ENCODE data around the gene GGA3.

The GGA3 gene

DNA sequence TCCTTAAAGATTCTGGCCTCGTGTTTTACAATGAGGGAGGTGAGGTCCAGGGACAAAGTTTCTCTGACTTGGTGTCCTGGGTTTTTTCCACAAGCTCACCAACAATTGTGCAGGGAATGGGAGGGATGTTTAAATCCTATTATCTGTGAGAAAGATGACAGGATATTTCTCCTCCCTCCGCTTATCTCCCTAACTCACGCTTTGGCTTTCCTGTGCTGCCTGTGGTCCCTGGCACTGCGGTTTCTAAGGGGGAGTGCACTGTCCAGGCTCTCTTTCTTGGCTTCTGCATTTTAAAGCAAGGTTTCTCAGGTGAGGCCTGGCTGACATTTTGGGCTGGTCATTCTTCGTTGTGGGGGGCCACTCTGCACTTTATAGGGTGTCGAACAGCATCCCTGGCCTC lies 16.4 kb downstream of the GGA3 start:
- DNase-seq (ENCODE audit: low read depth): no peak

DNA sequence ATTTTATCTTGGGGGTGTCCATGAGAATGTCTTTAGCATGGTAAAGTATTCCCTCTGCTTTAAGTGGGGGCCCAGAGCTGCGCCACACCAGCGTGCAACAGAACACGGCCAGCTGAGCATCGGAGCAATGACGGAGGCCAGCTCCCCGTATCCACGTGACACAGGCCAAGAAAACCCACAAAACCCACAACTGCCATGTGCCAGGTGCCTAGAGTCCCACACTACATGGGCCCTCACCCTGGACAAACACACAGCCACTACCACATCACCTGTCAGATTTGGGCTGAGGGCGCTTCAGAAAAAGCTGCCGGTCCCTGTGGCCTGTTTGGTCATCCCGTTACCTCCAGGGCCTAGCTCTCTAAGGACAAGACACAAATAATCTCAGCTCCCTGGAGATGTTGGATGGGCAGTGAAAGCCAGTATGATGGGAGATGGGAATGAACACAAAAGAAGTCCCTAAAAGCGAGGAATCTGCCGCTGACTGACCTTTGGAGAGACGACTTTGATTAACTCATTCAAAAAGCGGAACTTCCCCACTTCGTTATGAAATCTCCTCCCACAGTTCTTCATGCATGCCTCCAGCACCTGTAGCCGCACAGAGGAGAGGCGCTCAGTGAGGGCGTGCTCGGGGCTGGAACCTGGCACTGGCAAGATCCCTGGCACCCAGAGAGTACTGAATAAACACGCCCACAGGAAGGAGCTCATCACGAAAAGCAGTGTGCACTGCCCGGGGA lies 17.1 kb downstream of the GGA3 start:
- DNase-seq (ENCODE audit: low read depth): no peak

DNA sequence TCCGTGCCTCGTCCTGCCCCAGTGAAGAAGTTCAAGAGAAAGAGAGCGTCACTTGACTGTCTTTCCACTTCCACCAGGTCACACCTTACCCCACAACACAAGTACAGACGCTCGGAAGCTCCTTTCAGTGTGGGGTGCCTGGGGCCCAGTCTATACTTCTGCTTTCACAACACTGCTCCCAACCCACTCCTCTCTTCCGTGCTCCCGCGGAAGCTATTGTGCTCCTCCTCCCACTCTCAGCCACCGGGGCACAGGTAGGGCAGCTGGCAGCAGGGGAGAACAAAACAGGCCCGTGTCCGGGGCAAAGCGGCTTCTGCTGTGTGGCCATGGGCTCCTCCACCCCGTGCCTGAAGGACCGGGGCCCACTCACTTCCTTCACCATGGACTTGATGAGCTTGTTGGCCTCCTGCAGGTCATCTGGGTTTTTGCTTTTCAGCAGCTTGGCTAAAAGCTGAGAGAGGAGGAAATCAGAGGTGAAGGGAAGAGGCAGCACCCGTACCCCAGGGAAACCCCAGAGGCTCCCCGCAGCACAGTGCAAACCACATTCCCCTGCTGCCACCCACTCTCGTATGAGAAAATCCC lies 18.9 kb downstream of the GGA3 start:
- DNase-seq (ENCODE audit: low read depth): no peak

DNA sequence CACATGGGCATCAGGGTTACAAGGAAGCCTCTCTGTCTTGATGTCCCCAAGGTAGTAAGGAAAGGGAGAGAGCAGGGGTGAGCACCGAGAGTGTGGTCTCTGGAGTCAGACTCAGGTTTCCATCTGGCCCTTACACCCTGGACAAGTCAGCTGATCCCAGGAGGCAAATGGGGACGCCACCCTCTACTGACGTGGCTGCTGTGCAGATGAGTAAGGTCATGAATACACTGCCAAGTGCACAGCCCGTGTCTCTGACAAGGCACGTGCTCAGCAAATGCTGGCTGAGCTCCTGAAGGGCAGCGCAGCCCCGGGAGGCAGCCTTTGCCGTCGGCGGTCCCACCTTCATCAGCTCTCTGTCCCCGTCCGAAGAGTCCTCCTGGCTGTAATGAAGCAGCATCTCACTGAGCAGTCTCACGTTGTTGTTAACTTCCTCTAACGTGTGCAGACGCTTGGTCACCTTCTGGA lies 19.4 kb downstream of the GGA3 start:
- peak; percentile 53 for DNase-seq (ENCODE audit: low read depth)

DNA sequence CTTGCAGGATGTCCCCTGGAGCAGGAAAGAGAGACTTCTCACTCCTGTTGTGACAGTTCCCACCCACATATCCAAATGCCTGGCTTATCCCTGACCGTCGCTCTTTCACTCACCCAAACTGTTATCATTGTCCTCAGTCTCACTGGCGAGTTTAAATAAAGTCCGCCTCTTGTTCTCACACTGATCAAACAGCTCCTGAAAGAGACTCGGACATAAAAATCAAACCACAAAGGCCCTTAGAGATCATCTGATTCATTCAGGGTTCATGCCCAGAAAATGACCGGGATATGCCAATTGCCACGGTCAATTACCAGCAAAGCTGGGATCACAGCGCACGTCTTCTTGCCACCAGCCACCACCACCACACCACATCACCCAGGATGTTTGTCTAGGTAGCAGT lies 19.9 kb downstream of the GGA3 start:
- peak; percentile 56 for DNase-seq (ENCODE audit: low read depth)

DNA sequence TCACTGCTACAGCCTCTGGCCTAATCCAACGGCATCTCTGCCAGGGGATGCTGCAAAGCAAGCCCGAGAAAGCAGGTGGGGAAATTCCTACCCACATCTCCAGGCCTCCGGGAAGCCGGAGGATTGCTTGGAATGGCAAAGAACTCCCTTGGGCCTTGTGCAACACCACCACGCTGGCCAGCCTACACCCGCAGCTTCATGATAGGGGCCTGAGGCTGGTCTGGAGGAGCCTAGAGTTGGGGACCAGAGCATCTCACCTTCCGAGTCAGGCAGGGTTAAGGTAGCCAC lies 20.3 kb downstream of the GGA3 start:
- no peak for DNase-seq (ENCODE audit: low read depth)

DNA sequence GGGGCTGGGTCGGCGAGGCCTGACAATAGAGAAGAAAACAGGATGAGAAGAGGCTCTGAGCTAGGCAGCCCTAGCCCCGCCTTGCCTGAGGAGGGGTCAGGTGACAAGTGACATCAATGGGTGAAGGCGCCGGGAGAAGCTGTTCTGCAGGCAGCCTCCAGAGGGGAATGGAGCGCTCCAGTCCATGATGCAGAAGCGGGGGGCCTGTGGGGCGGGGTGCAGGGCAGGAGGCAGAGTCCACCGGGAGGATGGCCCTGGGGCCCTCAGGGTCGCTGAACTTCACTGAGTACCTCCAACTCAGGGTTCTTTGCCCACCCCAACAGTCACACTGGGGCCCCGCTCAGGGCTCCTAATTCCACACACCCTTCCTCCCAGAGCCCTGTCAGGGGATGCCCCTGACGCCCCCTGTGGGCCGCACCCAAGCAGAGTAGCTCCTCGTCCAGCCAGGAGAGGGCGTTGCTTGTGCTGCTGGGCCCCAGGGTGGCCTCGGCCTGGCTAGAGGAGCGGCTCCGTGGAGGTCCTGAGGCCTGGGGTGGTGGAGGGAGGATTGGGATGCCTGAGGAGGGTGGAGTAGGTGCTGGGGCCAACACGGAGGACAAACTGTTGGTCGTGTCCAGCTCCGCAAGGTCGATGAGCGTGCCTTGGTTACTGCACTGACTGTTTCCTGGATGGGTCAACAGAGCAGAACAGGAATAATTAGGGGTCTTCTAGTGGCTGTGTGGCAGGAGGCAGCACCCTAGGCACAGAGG lies 20.8 kb downstream of the GGA3 start:
- no peak for DNase-seq (ENCODE audit: low read depth)

DNA sequence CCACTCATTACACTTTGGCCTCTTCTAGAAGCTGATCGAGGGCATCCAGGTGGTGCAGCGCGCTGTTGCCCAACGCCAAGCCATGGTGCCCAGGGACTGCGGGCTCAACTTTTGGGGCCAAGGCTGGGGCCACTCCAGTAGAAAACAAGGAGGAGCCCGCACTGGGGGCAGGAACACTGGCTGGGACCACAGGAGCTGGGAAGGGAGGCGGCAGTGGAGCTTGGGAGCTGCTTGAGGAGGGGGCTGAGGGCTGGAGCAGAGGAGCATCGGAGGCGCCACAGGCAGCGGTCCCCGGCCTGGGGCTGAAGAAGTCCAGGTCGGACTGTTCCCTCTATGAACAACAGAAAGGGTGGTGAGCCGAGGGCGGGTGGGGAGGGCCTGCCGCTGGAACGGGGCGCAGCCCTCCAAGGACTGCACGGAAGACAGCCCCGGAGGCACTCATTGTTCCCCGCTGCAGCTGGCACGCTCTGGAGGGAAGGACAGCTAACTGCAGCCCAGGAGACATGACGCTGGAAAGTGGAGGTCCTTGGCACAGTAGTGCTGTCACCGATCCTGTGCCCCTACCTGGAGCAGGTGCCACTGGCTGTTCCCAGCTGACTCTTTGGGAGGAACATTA lies 21.5 kb downstream of the GGA3 start:
- no peak for DNase-seq (ENCODE audit: low read depth)

DNA sequence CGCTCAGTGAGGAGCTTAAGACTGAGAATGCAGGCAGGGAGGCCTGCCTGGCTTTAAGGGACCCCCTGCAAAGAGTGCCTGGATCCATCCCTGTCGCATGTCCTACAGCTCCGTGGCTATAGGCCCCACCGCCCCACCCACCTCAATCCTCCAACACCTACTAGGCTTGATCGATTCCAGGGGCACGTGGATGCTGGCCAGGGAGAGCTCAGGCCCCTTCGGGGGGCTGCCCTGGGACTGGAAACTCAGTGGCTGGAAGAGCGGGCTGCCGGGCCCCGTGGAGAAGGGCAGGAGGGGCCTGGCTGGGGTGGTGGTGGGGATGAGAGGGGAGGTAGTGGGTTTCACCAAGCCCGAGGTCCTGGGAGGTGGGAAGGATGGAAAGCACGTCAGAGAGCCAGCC lies 22.2 kb downstream of the GGA3 start:
- no peak for DNase-seq (ENCODE audit: low read depth)

DNA sequence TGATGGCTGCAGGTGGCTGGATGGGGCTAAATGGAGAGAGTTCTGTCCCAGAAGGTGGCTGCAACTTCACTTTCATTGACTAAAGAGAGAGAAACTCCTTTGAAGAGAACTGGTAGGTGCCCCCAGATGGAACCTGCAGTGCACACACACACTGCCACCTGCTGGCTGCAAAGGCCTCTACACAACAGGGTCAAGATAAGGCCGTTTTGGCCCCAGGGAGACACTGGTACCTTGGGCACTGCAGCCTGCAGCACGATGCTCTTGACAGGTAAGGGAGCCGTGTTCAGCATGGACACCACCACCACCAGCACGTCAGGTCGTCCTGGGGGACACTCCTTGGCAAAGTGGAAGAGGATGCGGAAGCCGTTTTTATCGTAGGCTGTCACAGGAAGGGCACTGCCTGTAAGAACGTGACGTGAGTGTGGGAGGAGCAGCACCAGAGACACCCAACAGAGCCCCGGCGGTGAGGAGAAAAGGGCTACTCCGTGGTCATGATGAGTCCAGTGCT lies 22.7 kb downstream of the GGA3 start:
- DNase-seq (ENCODE audit: low read depth): no peak

DNA sequence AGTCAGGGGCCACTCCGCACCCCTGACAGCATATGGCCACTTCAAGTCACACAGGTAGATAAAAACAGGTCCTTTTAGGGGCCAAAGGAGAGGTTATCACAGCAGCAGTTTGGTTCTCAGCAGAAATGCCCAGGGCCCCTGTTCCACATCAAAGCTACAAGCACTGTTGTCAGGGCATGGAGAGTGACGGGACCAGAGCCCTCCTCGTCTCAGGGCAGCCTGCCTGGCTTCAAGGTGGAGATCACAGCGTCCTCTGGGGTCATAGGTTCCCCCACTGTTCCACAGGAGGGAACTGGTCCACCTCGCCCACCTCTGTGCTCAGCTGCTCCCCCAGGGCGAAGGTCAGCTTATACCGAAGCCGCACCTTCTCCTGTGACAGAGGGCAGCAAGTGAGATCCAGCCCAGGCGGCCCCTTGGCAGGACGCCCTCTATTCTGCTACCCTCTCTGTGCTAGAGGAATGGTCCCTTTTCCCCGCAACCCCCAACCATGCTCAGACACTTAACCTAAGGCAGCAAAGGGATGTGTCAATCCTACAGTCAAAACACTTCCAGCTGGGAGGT lies 23.3 kb downstream of the GGA3 start:
- DNase-seq (ENCODE audit: low read depth): no peak

DNA sequence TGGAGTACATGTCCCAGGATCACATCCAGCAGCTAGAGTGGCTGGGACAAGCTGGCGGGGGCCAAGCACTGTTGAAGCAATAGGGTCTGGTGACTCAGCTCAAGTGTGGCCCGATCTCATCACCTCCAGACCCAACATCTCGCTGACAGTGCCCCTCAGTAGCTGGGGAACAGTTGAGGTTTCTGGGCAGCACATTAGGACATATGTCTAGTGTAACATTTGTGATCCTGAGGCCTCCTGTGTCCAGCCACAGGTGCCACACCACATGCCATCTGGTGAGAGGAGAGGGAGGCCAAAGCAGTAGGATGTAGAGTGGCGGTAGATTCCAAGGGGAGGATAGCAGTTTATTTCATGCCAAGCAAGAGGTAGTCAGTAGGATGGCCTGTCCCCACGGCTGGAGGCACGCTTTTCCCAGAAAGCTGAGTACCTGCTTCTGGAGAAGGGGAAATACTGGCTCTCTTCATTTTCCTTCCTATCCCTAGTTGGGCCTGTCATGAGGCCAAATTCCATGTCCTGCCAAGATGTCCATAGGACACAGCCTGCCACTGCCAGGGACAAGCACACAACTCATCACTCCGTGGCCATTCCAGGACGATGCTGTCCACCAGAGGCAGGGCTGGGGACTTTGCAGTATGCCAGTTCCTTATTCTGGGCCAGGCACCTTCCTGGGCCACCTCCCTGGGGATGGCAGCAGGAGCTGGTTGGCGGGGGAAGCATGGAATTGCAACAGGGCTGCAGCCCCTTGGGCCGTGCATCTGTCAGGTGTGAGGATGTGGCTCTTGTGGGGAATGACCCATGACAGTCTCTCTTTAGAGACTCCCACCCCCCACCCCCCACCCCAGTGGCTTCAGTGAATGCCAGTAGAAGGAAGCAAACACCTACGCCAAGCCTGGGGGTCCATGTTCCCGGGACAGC lies 24.0 kb downstream of the GGA3 start:
- DNase-seq (ENCODE audit: low read depth): no peak

DNA sequence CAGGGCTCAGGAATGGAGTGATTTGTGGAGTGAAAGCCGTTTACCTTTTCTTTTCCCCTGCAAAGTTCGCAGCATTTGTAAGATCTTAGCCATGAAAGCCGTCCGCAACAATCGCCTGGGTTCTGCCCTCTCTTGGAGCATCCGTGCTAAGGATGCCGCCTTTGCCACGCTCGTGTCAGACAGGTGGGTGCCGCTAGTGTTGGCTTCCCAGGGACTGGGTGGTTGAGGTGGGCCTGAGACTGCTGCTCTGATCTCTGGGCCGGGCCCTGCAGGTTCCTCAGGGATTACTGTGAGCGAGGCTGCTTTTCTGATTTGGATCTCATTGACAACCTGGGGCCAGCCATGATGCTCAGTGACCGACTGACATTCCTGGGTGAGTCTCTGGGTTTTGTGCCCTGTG lies 28.6 kb downstream of the GGA3 start:
- no peak for DNase-seq (ENCODE audit: low read depth)

DNA sequence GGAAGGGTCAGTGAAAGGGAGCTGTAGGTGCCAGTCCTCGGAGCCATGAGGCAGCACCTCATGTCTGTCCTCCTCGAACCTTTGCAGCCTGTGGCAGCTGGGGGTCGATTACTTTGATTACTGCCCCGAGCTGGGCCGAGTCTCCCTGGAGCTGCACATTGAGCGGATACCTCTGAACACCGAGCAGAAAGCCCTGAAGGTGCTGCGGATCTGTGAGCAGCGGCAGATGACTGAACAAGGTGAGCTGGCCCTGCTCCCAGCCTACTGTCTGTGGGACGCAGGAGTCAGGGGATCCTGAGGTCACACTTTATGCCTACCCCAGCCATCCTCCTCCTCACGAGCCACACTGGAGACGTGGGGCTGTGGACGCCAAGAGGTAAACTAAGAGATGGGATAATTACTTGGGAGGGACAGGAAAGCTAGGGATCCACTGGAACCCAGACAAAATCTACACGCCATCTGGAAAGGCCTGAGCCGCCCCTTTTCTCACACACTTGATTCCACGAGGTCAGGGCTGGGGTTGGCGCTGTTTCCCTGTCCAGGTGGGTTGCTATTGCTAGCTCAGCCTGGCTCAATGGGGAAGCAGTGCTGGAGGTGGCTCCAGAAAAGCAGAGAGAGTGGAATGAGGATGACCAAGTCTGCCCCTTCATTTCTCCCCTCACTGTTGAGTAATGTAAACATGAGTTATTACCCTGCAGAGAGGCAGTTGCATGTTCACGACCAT lies 29.5 kb downstream of the GGA3 start:
- no peak for DNase-seq (ENCODE audit: low read depth)

DNA sequence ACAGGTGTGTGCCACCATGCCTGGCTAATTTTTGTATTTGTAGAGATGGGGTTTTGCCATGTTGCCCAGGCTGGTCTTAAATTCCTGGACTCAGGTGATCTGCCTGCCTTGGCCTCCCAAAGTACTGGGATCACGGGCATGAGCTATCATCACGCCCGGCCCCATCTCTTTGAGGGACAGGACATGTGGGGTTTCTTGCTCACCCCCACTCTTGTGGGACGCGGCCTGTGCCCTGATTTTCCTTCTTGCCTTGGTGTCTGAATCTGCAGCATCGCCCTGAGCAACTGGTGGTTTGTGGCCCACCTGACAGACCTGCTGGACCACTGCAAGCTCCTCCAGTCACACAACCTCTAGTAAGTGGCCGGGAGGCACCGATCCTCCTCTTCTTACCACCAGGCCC lies 30.3 kb downstream of the GGA3 start:
- no peak for DNase-seq (ENCODE audit: low read depth)

DNA sequence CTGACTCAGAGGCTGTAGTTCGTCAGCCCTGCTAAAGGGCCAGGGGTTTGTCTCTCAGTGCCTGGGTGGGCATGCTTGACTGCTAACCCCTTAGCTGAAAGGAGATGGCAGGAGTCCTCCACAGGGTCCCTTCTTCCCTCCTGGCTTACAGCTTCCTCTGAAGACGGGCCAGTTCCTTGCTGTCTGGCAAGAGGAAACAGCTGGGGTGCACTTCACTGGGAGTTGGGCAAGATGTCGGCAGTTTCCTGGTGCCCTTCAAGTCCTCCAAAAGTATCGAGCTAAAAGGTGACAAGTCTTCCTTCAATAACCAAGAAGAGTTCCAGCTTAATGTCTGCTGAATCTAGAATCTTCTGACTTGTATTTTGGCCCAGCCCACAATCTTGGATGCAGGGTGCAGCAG lies 32.6 kb downstream of the GGA3 start:
- DNase-seq (ENCODE audit: low read depth): no peak

DNA sequence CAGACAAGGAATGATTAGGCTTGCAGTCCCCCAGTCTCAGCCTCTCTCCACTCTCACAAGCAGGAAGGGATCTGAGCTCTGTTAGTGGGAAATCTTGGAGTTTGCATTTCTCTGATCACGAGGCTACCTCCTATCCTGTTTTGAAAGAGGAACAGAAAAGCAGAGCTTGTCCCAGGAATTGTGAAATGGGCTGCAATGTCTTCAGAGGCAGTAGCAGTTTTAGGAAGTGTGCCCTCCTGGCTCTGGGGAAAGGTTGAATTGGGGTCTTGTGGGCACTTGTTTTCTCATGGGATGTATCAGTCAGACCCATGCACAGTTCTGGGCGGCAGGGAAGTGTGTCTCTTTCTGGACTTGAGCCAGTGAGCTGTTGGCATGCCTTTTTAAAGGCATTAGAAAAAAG lies 33.1 kb downstream of the GGA3 start:
- no peak for DNase-seq (ENCODE audit: low read depth)

DNA sequence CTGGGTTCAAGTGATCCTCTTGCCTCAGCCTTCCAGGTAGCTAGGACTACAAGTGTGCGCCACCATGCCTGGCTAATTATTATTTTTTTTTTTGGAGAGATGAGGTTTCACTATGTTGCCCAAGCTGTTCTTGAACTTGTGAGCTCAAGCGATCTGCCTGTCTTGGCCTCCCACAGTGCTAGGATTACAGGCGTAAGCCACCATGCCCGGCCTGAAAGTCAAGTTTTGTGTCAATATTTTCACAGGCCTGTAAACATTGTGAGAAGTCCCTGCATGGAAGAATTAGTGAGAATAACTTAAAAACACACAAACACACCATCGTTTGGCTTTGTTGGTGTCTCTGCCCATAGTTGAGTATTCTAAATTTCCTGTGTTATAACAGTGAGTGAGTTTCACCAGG lies 33.7 kb downstream of the GGA3 start:
- DNase-seq (ENCODE audit: low read depth): no peak

DNA sequence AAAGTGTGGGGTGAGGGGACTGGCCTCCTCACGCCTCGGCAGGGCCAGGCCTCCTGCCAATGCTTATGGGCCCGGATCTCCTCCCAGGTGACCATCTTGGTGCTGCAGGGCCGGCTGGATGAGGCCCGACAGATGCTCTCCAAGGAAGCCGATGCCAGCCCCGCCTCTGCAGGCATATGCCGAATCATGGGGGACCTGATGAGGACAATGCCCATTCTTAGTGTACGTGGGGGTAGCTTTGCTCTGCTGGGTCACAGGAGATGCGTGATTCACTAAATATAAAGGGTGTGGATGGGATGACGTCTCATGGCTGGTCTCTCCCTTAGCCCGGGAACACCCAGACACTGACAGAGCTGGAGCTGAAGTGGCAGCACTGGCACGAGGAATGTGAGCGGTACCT lies 36.4 kb downstream of the GGA3 start:
- DNase-seq (ENCODE audit: low read depth): no peak

DNA sequence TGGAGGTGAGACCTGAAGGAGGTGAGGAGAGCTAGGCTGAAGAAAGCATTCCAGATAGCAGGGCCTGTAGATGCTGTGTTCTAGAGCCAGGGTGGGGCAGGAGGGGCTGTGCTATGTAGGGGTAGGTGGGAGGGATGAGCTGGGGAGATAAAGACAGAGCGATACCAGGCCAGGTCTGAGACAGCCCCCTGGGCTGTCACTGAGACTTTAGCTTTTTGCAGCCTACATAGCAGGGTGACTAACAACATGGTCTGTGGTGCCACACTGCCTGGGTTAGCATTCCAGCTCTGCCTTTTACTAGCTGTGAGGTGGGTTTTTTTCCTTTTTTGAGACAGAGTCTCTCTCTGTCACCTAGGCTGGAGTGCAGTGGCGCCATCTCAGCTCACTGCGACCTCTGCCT lies 41.6 kb downstream of the GGA3 start:
- DNase-seq (ENCODE audit: low read depth): no peak

DNA sequence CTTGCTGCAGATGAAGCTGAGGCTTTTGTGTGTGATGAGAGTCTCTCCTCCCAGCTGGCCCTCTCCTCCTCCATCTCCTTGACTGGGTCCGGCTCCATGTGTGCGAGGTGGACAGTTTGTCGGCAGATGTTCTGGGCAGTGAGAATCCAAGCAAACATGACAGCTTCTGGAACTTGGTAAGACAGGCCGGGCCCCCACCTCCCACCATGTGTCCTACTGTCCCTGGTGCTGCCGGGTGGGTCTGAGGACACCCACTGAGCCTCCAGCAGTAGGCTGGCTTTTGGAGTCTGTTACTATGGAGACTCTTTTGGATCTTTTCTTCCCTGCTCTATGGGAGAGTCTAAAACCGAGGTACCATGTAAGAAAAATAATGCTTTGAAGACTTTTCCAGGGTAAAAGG lies 43.3 kb downstream of the GGA3 start:
- no peak for DNase-seq (ENCODE audit: low read depth)
